SW480 (cell line): Measurements from ENCODE around the gene MCF2L2.
"Not testable (repeated sequence)": the region's sequence is repeated elsewhere in the genome, so short reads cannot be mapped to it uniquely, and the experiment has no call there.

Experiments used
- DNase-seq: peaks from one replicate; pipeline ENCODE4 v3.0.0-alpha.2; 2016; ENCODE audit warnings: low spot score

MCF2L2 gene

DNA sequence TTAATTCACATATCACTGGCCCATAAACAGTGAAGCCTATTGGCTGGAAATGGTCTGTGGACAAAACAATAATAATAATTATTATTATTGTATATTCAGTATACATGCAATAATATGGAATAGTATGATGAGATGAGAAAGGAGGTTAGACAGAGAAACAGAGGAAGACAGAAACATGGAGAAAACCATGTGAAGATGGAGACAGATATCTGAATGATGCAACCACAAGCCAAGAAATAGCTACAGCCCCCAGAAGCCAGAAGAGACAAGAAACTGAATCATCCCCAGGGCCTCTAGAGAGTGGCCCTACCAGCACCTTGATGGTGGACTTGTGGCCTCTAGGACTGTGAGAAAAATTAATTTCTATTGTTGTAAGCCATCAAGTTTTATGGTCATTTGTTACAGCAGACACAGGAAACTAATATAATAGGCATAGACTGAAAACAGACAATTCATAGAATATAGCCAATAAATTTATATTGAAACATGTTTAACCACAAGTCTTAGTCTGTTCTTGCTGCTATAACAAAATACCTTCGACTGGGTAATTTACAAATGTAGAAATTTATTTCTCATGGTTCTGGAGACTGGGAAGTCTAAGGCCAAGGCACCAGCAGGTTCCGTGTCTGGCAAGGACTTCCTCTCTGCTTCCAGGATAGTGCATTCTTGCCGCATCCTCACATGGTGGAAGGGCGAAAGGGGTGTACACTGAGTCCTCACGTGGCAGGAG lies 31.6 kb downstream of the MCF2L2 start:
- DNase-seq: no peak

GRCh38 chr3:183394150-183394549 lies 34.3 kb downstream of the MCF2L2 start:
- DNase-seq: no peak

DNA sequence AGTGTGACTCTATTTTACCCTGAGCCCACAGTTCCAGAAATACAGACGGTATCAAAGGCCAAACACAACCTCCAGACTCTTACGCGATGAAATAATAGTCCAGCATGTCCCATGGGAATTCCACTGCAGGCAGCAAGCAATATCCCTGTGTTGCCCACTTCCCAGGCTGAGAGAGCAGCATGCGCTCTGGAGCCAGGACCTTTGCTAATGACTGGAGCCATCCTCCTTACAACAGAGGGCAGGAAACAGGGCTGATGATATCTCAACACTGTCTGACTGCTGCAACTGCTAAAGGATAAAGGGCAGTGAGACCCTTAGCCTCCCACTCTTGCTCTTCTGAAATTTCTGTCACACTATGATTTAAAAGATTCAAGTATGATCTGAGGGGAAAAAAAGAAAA lies 34.8 kb downstream of the MCF2L2 start:
- no peak for DNase-seq

DNA sequence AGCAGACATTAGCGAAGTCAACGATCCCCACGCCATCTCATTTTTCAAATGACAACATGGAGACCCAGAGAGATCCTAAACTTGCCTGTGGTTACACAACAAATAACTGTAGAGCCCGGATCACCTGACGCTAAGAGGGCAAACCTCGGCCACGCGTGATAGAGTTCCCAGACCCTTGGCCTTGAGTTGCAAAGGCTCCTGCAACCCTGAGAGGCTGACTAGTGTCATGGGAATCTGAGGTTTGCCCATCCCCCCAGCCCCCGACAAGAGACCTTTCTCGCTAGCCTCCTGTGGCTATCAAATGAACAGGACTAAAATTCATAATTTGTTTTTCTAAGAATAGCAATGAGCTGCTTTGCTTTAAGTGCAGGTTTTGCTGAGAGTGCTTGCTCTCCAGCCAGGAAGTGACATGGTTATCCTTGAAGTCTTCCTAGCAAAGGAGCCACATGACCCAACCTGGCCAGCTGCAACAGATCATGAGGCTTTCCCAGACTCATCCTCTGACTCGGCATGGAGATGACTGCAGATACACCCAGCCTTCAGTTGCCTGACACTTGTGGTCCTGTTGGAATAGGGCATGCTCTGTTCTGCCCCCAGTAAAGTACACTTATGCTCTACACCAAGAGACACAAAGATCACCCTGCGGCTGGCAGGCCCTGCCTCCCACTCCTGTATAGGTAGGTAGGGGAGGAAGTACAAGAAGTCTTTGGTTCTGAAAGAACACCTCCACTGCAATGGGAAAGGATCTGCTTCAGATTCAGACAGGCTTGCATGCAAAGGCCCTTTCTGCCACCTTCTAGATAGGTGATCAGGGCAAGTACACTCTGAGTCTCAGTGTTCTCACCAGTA lies 36.0 kb downstream of the MCF2L2 start:
- DNase-seq: no peak

GRCh38 chr3:183391460-183391859 lies 37.0 kb downstream of the MCF2L2 start:
- DNase-seq: no peak

DNA sequence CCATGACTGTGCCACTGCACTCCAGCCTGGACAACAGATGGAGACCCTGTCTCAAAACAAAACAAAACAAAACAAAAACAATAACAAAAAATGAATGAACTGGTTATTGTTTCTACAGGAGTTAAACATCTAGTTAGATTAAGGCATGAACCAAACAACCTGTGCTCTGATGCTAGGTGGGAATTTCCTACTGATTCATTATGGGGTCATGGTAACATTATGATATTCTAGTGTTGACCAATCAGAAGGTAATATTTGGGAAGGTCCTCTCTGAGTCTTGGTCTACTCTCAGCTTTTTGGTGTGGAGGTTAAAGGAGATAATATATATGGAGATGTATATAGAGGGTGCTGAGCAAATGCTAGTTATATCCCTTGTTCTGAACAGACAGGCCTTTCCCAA lies 37.6 kb downstream of the MCF2L2 start:
- no peak for DNase-seq

DNA sequence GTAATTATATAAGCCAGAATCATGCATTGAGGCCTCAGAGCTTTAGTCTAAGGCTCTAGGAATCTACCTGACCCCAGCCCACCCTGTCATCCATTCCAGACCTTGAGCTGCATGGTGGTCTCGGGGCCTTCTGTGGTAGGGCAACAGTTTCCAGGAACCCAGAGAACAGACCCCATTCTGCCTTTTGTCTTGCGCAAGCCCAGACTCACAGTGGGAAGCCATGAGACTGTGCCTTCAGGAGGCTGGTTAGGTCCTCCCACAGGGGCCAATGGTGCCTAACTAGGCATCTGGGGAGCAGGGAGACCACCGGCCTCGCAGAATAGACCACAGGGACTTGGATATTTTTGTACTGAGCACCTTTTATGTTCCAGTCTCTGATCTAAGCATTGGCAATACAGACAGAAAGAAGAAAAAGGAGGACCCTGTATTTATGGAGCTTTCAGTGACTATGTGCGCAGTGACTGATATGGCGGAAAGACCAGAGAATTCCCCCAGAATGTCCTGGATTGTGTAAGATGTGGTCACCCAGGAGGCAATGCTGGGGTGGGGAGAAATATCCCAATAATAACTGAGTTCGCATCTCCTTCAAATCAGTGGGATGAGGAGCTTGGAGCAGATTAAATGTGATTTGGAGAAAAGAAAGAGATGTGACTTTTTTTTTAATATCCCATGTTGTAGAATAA lies 40.1 kb downstream of the MCF2L2 start:
- no peak for DNase-seq

GRCh38 chr3:183387797-183388196 lies 40.6 kb downstream of the MCF2L2 start:
- DNase-seq: no peak

DNA sequence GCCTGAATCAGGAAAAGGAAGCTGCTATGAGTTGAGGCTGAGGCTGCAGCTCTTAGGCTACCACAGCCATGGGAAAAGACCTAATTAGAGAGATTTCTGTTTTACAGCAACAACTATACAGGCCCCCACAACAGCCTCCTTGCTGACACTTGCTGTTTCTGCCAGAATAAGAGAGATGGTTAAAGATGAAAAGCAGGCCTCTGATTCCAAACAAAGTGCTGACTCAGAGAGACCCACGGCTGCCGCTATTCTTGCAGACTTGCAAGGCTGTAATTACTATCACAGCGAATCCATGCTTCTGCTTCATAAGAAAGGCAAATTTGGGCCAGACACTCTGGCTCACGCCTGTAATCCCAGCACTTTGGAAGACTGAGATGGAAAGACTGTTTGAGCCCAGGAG lies 41.8 kb downstream of the MCF2L2 start:
- DNase-seq: no peak

DNA sequence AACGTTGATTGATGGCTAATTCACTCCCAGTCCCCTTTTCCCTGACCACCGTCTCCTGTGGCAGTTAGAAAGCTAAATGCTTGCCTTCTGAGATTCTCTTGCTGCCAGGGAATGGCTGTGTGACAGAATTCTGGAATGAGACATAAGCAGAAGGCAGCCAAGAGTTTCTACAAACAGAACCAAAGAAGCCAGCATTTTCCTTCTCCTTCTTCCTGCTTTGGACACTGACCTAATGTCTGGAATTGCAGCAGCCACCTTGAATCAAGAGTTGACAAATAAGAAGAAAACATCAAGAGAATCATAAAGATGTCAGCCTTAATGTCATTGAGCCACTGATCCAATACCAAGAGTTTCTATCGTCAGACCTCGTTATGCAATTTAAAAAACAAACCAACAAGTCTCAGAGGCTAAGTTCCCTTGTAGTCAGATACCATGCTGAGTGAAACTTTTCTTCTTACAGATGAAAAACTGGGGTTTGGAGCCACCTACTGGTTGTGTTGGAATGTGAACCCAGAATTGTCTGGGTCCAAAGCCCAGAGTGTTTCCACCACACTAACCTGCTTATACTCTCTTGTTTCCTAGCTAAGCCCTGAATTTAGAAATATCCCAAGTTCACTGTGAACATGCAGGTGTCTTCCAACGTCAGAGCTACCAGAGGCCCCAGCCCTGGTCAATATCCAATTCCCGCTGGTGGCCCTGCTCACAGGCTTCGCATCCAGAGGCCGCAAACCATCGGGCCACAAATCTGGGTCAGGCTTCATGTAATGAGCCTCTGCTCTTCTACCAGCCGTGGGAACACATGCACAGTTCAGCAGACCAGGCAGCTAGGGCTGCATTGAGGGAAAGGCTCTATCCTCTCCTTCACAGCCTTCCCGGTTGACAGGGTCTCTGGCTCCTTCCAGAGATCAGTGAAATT lies 42.5 kb downstream of the MCF2L2 start:
- DNase-seq: peak; percentile 76

DNA sequence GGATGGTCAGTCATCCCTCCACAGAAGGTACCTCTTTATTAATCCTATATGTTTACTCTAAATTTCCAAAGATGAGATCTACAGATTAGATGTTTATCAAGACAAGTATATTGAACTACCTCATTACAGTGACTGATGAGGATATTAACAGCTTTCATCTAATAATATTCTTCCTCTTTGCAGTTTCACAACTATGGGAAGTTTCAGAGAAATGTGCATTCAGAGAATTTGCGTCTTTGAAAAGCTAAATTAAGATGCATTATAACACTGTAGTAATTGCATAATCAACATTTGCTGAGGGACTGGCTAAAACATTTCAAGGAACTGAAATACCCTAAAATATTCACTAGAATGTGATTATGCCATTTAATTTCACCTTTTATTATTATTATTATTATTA lies 46.7 kb downstream of the MCF2L2 start:
- no peak for DNase-seq

DNA sequence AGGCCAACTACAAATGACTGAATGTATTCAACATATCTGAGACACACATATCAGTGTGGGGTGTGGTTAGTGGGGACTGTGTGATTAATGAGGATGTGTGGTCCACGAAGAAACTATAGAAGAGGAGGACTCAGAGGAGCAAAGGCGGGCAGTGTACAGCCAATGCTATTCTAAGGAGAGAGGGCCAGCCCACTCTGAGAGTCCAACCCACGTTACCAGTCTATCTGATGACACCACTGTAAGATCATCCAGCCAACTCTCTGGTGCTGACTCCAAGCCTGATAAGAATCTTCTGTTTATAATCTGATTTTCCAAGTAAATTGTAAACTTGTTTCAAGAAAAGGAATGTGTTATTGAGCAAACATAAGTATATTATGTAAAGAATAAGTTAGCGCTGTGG lies 47.2 kb downstream of the MCF2L2 start:
- DNase-seq: peak; percentile 32

- DNase-seq: no peak
Observed at GRCh38 chr3:183378951-183379350, 49.5 kb downstream of the MCF2L2 start.

DNA sequence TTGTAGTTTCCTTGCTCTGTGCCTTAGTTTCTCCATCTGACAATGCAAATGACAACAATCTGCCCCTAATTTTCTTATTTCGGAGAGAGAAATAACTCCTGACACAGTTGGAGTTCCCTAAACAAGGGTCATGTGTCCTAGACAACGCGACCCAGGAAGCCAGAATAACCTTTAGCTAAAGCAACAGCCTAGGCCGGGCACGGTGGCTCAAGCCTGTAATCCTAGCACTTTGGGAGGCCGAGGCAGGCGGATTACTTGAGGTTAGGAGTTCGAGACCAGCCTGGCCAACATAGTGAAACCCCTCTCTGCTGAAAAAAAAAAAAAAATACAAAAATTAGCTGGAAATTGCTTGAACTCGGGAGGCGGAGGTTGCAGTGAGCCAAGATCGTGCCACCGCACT lies 49.9 kb downstream of the MCF2L2 start:
- DNase-seq: no peak

DNA sequence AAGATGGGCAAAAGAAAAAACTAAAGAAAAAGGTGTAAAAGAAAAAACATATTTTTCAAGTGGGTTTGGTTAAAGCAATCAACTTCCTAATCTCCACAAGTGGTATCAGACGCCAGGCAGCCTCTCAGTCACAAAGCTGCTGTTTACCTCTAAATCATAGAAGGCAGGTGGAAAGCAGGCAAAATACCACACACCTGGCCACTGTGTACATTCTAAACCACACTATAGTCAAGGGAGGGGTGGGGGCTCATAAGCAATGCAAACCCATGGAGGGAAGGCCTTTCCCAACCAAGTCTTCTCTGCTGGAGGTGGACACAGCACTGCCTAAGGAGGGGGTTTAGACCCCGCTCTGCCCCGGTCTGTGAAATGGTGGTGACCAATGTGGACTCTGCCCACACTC lies 50.4 kb downstream of the MCF2L2 start:
- no peak for DNase-seq

GRCh38 chr3:183377307-183377959 lies 51.0 kb downstream of the MCF2L2 start:
- DNase-seq: peak; percentile 23

DNA sequence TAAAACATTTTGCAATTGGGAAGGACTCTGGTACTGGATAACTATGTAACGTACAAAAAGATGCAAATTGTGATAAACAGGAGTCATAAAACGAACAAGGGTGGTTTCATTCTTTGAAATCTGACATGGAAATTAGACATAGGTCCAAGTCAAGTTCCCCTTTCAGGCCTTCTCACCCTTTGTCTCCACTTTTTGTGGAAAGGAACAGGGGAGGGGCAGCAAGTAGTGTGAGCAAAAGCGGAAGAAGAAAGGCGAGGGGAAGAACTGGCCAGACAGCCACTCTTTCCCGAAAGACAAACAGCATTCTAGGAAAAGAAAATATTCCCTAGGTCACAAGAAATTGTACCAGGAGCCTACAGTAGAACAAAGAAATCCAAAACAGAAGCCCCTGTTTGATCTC lies 52.6 kb downstream of the MCF2L2 start:
- DNase-seq: no peak

DNA sequence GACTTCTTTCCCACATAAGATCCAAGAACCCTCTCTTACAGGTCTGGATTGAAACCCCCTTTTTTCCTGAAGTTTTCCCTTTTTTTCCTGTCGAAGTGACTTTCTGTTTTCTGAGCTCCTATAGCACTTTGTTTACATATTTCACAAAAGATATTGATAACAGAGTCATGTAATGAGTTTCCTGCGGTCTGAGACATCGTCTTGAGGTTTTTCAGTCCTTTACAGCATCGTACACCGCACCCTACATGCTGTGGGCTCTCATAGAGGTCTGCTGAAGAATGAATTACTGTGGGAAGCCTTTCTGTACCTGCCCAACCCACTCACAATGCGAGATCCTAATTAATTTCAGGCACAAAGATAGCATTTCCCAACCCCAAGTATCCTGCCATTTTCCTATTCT lies 53.1 kb downstream of the MCF2L2 start:
- DNase-seq: no peak

DNA sequence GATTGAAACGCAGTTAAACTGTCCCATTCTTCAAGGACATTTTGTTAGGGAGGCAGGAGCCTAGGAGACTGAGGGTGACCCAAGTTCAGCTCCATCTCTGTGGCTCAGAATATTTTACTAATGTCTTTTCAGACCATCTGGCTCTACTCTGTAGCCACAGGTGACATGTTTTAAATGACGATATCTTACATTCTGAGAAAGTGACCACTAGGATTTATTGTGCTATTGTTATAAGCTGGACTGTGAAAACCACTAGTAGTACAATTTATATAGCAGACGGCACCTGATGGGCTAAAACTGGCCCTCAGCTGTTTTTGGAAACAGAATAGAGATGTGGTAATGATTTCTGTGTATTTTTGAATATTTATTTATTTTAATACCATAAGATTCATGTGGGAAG lies 55.5 kb downstream of the MCF2L2 start:
- DNase-seq: no peak

DNA sequence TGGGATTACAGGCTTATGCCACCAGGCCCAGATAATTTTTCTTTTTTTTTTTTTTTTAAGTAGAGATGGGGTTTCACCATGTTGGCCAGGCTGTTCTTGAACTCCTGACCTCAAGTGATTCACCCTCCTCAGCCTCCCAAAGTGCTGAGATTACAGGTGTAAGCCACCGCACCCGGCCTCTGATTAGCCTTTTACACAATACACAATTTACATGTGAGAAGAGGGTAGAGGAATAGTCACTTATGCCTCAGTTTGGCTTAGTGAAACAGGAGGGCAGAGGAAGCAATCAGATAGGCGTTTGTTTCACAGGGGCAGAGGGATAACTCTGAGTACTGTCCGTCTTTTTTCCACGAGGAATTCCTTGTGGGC lies 56.8 kb downstream of the MCF2L2 start:
- not testable (repeated sequence) for DNase-seq

- DNase-seq: no peak
Observed at GRCh38 chr3:183370391-183370790, 58.0 kb downstream of the MCF2L2 start.
